HEK293 (cell line): ENCODE data around the gene PACSIN3.

Experiments
- CTCF ChIA-PET: fragments of 350-600 bp; formaldehyde crosslinking; extraction: SDS; loops from one replicate; lab custom pipeline; 2021; ENCODE audit warnings: antibody characterized with exemption; lab: Yijun Ruan, JAX
- POLR2A ChIA-PET: fragments of 300-600 bp; formaldehyde crosslinking; extraction: SDS; loops from one replicate; lab custom pipeline; 2020; ENCODE audit warnings: antibody characterized with exemption, inconsistent platforms; lab: Yijun Ruan, JAX
- H3K27ac ChIP-seq: fragments of 200-500 bp; sonication (Bioruptor generic); 2 replicates; pipeline ENCODE4 v1.5.1; 2014; ENCODE audit warnings: low read depth, low read length, control low read depth, inconsistent platforms; ENCODE audit errors: extremely low read depth
- H3K36me3 ChIP-seq, 2 experiments: fragments of 200-500 bp in 1 of 2; sonication (Bioruptor generic) in 1 of 2; 1 replicate in 1 of 2; 2 replicates in 1 of 2; pipeline ENCODE4 v1.5.1; 2014 to 2017; ENCODE audit warnings: inconsistent platforms in 2 of 2, low read length in 2 of 2; ENCODE audit not compliant: control insufficient read depth in 2 of 2, insufficient read depth in 1 of 2
- H3K4me1 ChIP-seq: fragments of 200-500 bp; sonication (Bioruptor generic); 2 replicates; pipeline ENCODE4 v1.5.1; 2014; ENCODE audit warnings: mild to moderate bottlenecking, low read length, inconsistent platforms; ENCODE audit not compliant: control insufficient read depth, insufficient read depth
- H3K4me3 ChIP-seq: 2 replicates; pipeline ENCODE4 v1.5.1; 2011; ENCODE audit warnings: low read depth, mild to moderate bottlenecking, control low read depth, low read length, moderate library complexity
- H3K9me3 ChIP-seq: fragments of 200-500 bp; sonication (Bioruptor generic); 2 replicates; pipeline ENCODE4 v1.5.1; 2014; ENCODE audit warnings: low read depth, low read length, inconsistent platforms; ENCODE audit not compliant: control insufficient read depth, insufficient read depth
- SETDB1 ChIP-seq: IDR thresholded peaks from one replicate; pipeline ENCODE4 v1.6.1; 2017; ENCODE audit warnings: mild to moderate bottlenecking, low read length, moderate library complexity, mixed read lengths; ENCODE audit not compliant: insufficient read length
- SP3 ChIP-seq: fragments of 450-650 bp; formaldehyde crosslinking; IDR thresholded peaks from 2 replicates; pipeline ENCODE4 v1.5.1; 2016; ENCODE audit warnings: missing biosample characterization, missing genetic modification characterization
- TSHZ1 ChIP-seq: fragments of 450-650 bp; formaldehyde crosslinking; IDR thresholded peaks from 2 replicates; pipeline ENCODE4 v1.5.1; 2016; ENCODE audit warnings: missing biosample characterization, missing genetic modification characterization, borderline replicate concordance
- YY2 ChIP-seq: fragments of 450-650 bp; formaldehyde crosslinking; IDR thresholded peaks from 2 replicates; pipeline ENCODE4 v1.5.1; 2016; ENCODE audit warnings: missing biosample characterization, missing genetic modification characterization
- ZBTB21 ChIP-seq: fragments of 450-650 bp; formaldehyde crosslinking; IDR thresholded peaks from 2 replicates; pipeline ENCODE4 v1.5.1; 2017; ENCODE audit warnings: missing biosample characterization, missing genetic modification characterization
- ZNF10 ChIP-seq: fragments of 450-650 bp; formaldehyde crosslinking; IDR thresholded peaks from 2 replicates; pipeline ENCODE4 v1.5.1; 2017; ENCODE audit warnings: missing biosample characterization, missing genetic modification characterization
- ZNF121 ChIP-seq: fragments of 450-650 bp; formaldehyde crosslinking; IDR thresholded peaks from 2 replicates; pipeline ENCODE4 v1.5.1; 2016; ENCODE audit warnings: missing biosample characterization, missing genetic modification characterization
- ZNF132 ChIP-seq: fragments of 450-650 bp; formaldehyde crosslinking; IDR thresholded peaks from 2 replicates; pipeline ENCODE4 v1.5.1; 2017; ENCODE audit warnings: missing biosample characterization, missing genetic modification characterization, borderline replicate concordance
- ZNF248 ChIP-seq: fragments of 450-650 bp; formaldehyde crosslinking; IDR thresholded peaks from 2 replicates; pipeline ENCODE4 v1.5.1; 2017; ENCODE audit warnings: missing biosample characterization, missing genetic modification characterization
- ZNF280D ChIP-seq: fragments of 450-650 bp; formaldehyde crosslinking; IDR thresholded peaks from 2 replicates; pipeline ENCODE4 v1.5.1; 2016; ENCODE audit warnings: missing biosample characterization, missing genetic modification characterization
- ZNF518A ChIP-seq: fragments of 450-650 bp; formaldehyde crosslinking; conservative IDR thresholded peaks from 2 replicates; pipeline ENCODE4 v1.5.1; 2016; ENCODE audit warnings: low read depth, missing biosample characterization, missing genetic modification characterization
- ZNF830 ChIP-seq: fragments of 450-650 bp; IDR thresholded peaks from 2 replicates; pipeline ENCODE4 v1.5.0; 2018; ENCODE audit warnings: missing biosample characterization, missing genetic modification characterization, low read depth, mild to moderate bottlenecking, moderate library complexity

The PACSIN3 gene

GRCh38 chr11:47148903-47149531, 37.2 kb downstream of the PACSIN3 start (continued):
- no peak for TF ChIP-seq ZNF518A (tag by site-specific recombination)
- TF ChIP-seq ZBTB21 (tag by site-specific recombination): no peak
- no peak for TF ChIP-seq ZNF280D (tag by site-specific recombination)
- no peak for TF ChIP-seq TSHZ1 (tag by site-specific recombination)

GRCh38 chr11:47148270-47148669, 38.0 kb downstream of the PACSIN3 start:
- no peaks in the 10 kb centered on the region for H3K9me3 ChIP-seq
- H3K4me3 ChIP-seq: no peak overlapping the region
- TF ChIP-seq ZNF830 (tag by site-specific recombination): no peak
- TF ChIP-seq SP3: no peak
- no peak for TF ChIP-seq ZNF248 (tag by site-specific recombination)
- TF ChIP-seq ZNF132: no peak
- no peak for TF ChIP-seq SETDB1
- TF ChIP-seq ZNF121 (tag by site-specific recombination): no peak
- TF ChIP-seq ZNF10 (tag by site-specific recombination): no peak
- TF ChIP-seq YY2 (tag by site-specific recombination): no peak
- POLR2A ChIA-PET: no interaction called here
- peaks cover 0 to 5% of the 10 kb centered on the region in 2 experiments; a peak in 1 of 3 replicates for H3K36me3 ChIP-seq
- no peaks in the 10 kb centered on the region for H3K4me1 ChIP-seq
- CTCF ChIA-PET: no interaction called here
- H3K27ac ChIP-seq: no peak overlapping the region
